IMR-90 (cell line): Measurements from ENCODE around the gene CEP20.
A peak's percentile ranks its signal among the peaks of the same experiment; 100 is the strongest.

Experiments
- BHLHE40 ChIP-seq: fragments of 150-350 bp; IDR thresholded peaks from 2 replicates; pipeline ENCODE4 v1.6.1; 2016; ENCODE audit warnings: mild to moderate bottlenecking, low read depth, low read length
- CTCF ChIP-seq: conservative IDR thresholded peaks from 2 replicates; pipeline ENCODE4 v1.5.1; 2012; ENCODE audit warnings: mild to moderate bottlenecking, low read depth, low read length, improper control_type of control experiment
- FOS ChIP-seq: fragments of 150-350 bp; IDR thresholded peaks from 2 replicates; pipeline ENCODE4 v1.6.1; 2016; ENCODE audit warnings: low read depth, low read length
- MAFK ChIP-seq: IDR thresholded peaks from 2 replicates; pipeline ENCODE4 v1.6.1; 2012; ENCODE audit warnings: low read depth, low read length, improper control_type of control experiment
- POLR2A ChIP-seq: IDR thresholded peaks from 2 replicates; pipeline ENCODE4 v1.6.1; 2012; ENCODE audit warnings: mild to moderate bottlenecking, low read depth, low read length
- RAD21 ChIP-seq: IDR thresholded peaks from 2 replicates; pipeline ENCODE4 v1.6.1; 2012; ENCODE audit warnings: low read length, improper control_type of control experiment
- RCOR1 ChIP-seq: IDR thresholded peaks from 2 replicates; pipeline ENCODE4 v1.6.1; 2012; ENCODE audit warnings: mild to moderate bottlenecking, low read length, improper control_type of control experiment; ENCODE audit not compliant: insufficient replicate concordance
- SMC3 ChIP-seq: fragments of 150-350 bp; IDR thresholded peaks from 2 replicates; pipeline ENCODE4 v1.6.1; 2016; ENCODE audit warnings: low read depth, mild to moderate bottlenecking, antibody characterized with exemption, low read length, moderate library complexity
- USF2 ChIP-seq: fragments of 150-350 bp; IDR thresholded peaks from 2 replicates; pipeline ENCODE4 v1.6.1; 2017; ENCODE audit warnings: mild to moderate bottlenecking, antibody characterized with exemption, low read length, low read depth

- TF ChIP-seq SMC3 (no peak), CTCF (no peak), POLR2A (no peak), RAD21 (no peak), RCOR1 (no peak), FOS (0 out of 2 replicates have a peak, but pooled peaks have one; percentile 5), USF2 (no peak), MAFK (peak; percentile 42; the same call in 1 of the 2 replicates), BHLHE40 (no peak)
Measured at GRCh38 chr16:15843635-15844279, 44.6 kb downstream of the CEP20 start.
